ENCODE data around the gene UBN1. TPM values are rescaled to one million over a fixed set of nuclear protein-coding genes. Genes with fewer than 3 reads are reported as not detected.

UBN1 gene
- total RNA-seq (2013; cell fraction: nucleolus; rRNA removed): 39.4 and 43.9 TPM in 2 replicates
- 12.4 and 14.2 TPM in 2 replicates for total RNA-seq (2014; rRNA removed)
- total RNA-seq (2014; rRNA removed; fragmentation: Illumina TruSeq; extraction: Trizol): 11.8 and 13.6 TPM in 2 replicates
- 28.0 and 32.5 TPM in 2 replicates for total RNA-seq (2021)
- polyA plus RNA-seq (2011; ENCODE audit: low read depth): 12.0 TPM
- 7.8 and 10.5 TPM in 2 replicates for polyA plus RNA-seq (2011; rRNA removed)
- polyA plus RNA-seq (2011; cell fraction: cytosol; rRNA removed): 12.5 and 14.0 TPM in 2 replicates
- 25.8 and 36.6 TPM in 2 replicates for polyA plus RNA-seq (2011; cell fraction: nucleus; rRNA removed)
- 15.8 and 17.6 TPM in 2 replicates for polyA plus RNA-seq (2012)
- 17.5 and 23.2 TPM in 2 replicates for polyA plus RNA-seq (2014; fragmentation: Illumina TruSeq; extraction: Trizol)
- polyA plus RNA-seq (2014; fragmentation: Nextera tagmentation; extraction: Ambion mirVana): 1 to 10 TPM; 2.1 to 2.2 TPM
- 16.8 and 18.8 TPM in 2 replicates for polyA plus RNA-seq (2014; rRNA removed)
- 10 to 100 TPM; 12.6 to 14.6 TPM for polyA plus RNA-seq (2016; fragmentation: Nextera tagmentation; extraction: Ambion mirVana)
- 16.2 and 23.3 TPM in 2 replicates for polyA minus RNA-seq (2011; rRNA and poly(A)+ RNA removed)
- 5.1 and 8.0 TPM in 2 replicates for polyA minus RNA-seq (2011; cell fraction: cytosol; rRNA and poly(A)+ RNA removed)
- polyA minus RNA-seq (2011; cell fraction: nucleus; rRNA and poly(A)+ RNA removed): 11.2 and 28.0 TPM in 2 replicates
- percentile 80 among the genes with signal in this experiment for Bru-seq, nascent RNA
- BruChase-seq, experiment 1, labeled RNA remaining after a 6-hour chase: percentile 90 among the genes with signal in this experiment
- BruChase-seq, experiment 2, labeled RNA remaining after a 2-hour chase: percentile 89 among the genes with signal in this experiment
- long read RNA-seq, experiment 1, partial matches to known transcripts: 5 of 9 reads
- long read RNA-seq, experiment 1, other reads (novel, unspliced or antisense): 4 of 9 reads
- long read RNA-seq, experiment 2, partial matches to known transcripts: 4 of 7 reads
- long read RNA-seq, experiment 2, other reads (novel, unspliced or antisense): 3 of 7 reads

- H3K36me3 ChIP-seq (ENCODE audit: control insufficient read depth in 2 of 2, insufficient read depth in 2 of 2, low read length in 1 of 2): peaks cover 2 to 13% of the 10 kb centered on the region in 2 experiments; a peak in 3 of 4 replicates
- H3K27ac ChIP-seq (ENCODE audit: control insufficient read depth, insufficient read depth): peak within 1 kb of the TSS; percentile 85
- H3K79me2 ChIP-seq (ENCODE audit: control insufficient read depth, insufficient read depth, low read length): peaks cover 65% of the 10 kb centered on the region
- SMC1A ChIA-PET (ENCODE audit: uncharacterized antibody, unreplicated experiment): no interaction called here
- no peaks in the 10 kb centered on the region for H4K20me1 ChIP-seq (ENCODE audit: control insufficient read depth, insufficient read depth)
- H3K4me2 ChIP-seq (ENCODE audit: control insufficient read depth, insufficient read depth): peak within 1 kb of the TSS; percentile 100
- CTCF ChIA-PET: interaction anchor here (0.6 kb wide), 1 partner anchor 1135 kb away, joined by 3 read pairs; no protein-coding TSS in a partner anchor
- H3K4me3 ChIP-seq: peak within 1 kb of the TSS; percentile 91
- POLR2A ChIA-PET: interaction anchor here (1.1 kb wide), 1 partner anchor 28 kb away, joined by 4 read pairs; no protein-coding TSS in a partner anchor
- DNase-seq (ENCODE audit: low read depth, low spot score): peak; percentile 83
- no peaks in the 10 kb centered on the region for H3K4me1 ChIP-seq (ENCODE audit: control insufficient read depth, insufficient read depth, low read length)
- H3K9ac ChIP-seq (ENCODE audit: control insufficient read depth, insufficient read depth, low read length): peak within 1 kb of the TSS; percentile 87
- in situ Hi-C loops (cut with MboI): loop anchor here (10.0 kb wide), 1 partner anchor 238 kb away; no protein-coding TSS in a partner anchor
- under 1% methylated on average over 80 of the region's 126 CpGs for whole genome bisulfite sequencing (ENCODE audit: insufficient coverage, insufficient replicate concordance, low lambda C conversion rate, missing lambda C conversion rate)
- RAD21 ChIA-PET (ENCODE audit: unreplicated experiment): interaction anchor here (0.5 to 1.7 kb wide), 3 partner anchors 18 to 113 kb away, joined by 3 to 8 read pairs (median 3); partner anchors contain the start of genes ANKS3 and DNAAF8
- peak; percentile 86 for FAIRE-seq
- no peaks in the 10 kb centered on the region for H3K9me3 ChIP-seq (replicated peaks; ENCODE audit: control insufficient read depth, insufficient read depth, low read length)
- peak; percentile 91 for ATAC-seq
- peak within 1 kb of the TSS; percentile 85 for H2AFZ ChIP-seq (ENCODE audit: control insufficient read depth, low read depth, low read length)
- no peaks in the 10 kb centered on the region for H3K27me3 ChIP-seq (replicated peaks in 1 of 2; ENCODE audit: control insufficient read depth in 2 of 2, insufficient read depth in 2 of 2, low read length in 1 of 2)
- intact Hi-C loops (cut with micrococcal nuclease; ENCODE audit: unreplicated experiment): loop anchor here (2.0 to 10.0 kb wide), 3 partner anchors 78 to 248 kb away; partner anchors contain the start of genes EEF2KMT and SEC14L5
- no TSS peak for BruUV-seq (replicated peaks)
- 0 out of 2 replicates have a peak, but pooled peaks have one; percentile 56 for TF ChIP-seq ASH2L (IDR thresholded peaks at IDR 0.05; ENCODE audit: borderline replicate concordance, low read depth)
- TF ChIP-seq FOS (IDR thresholded peaks at IDR 0.05; ENCODE audit: borderline replicate concordance, extremely low read depth, insufficient read length): peak; percentile 53
- TF ChIP-seq DPF2 (IDR thresholded peaks at IDR 0.05): peak; percentile 60; the same call in 1 of the 2 replicates
- no peak for TF ChIP-seq MEF2A (IDR thresholded peaks at IDR 0.05; ENCODE audit: insufficient read depth, low read depth, low read length)
- peak; percentile 94 for TF ChIP-seq BACH1 (IDR thresholded peaks at IDR 0.05; ENCODE audit: borderline replicate concordance)
- TF ChIP-seq ZNF687 (IDR thresholded peaks at IDR 0.05): peak; percentile 18
- TF ChIP-seq RAD51 (IDR thresholded peaks at IDR 0.05): peak; percentile 98
- TF ChIP-seq SIX5 (IDR thresholded peaks at IDR 0.05; ENCODE audit: low read depth, low read length, severe bottlenecking): peak; percentile 36
- TF ChIP-seq ZBTB11 (CRISPR knock-in tag; IDR thresholded peaks at IDR 0.05): no peak
Observed at GRCh38 chr16:4846901-4847773, at the start of gene UBN1, which contains the start of gene GLYR1. TSS of gene UBN1 (plus strand) at chr16:4847481. CDS start at chr16:4852918, 5,437 bp downstream. TSS of gene GLYR1 (minus strand) at chr16:4847288. CDS start at chr16:4847265, 23 bp downstream.
